SK-N-MC (cell line): ENCODE results near the gene SPRR2B.

ENCODE experiments used
- EZH2 ChIP-seq: fragments of 200-600 bp; sonication (generic); IDR thresholded peaks from one replicate; pipeline ENCODE4 v1.6.1; 2017; ENCODE audit warnings: antibody characterized with exemption
- FOXP2 ChIP-seq: optimal IDR thresholded peaks from 2 replicates; pipeline ENCODE3; 2011; ENCODE audit warnings: mild to moderate bottlenecking, moderate library complexity; ENCODE audit not compliant: insufficient read depth; ENCODE audit errors: extremely low read length, control extremely low read depth
- POLR2AphosphoS5 ChIP-seq: IDR thresholded peaks from 2 replicates; pipeline ENCODE4 v1.6.1; 2012; ENCODE audit warnings: mild to moderate bottlenecking, low read depth, low read length, borderline replicate concordance

DNA sequence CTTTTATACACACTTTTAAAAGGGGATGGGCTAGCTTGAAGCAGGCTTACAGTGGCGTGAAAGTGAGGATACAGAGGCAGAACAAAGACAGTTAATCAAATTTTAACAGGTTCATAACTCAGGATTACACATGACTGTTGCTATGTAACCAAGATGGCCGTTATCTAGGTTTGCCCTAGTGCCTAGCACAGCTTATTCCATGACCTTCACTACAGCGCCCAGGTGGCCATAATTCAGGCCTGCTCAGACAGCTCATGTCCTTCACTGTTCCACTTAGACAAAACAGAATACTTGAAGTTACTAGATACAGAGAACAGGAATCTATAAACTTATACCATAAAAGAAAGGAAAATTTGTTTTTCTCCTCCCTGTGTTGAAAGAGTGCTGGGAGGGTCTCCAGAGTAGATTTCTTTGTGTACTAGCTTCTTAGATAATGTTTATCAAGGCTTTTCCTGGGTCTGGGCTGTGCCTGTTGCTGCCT lies 48.1 kb upstream of the SPRR2B start:
- TF ChIP-seq POLR2AphosphoS5 (no peak), EZH2 (no peak), FOXP2 (no peak)
